Aorta (tissue), 5 donors: ENCODE results near the gene RGL2. TPM values are rescaled to one million over a fixed set of nuclear protein-coding genes. Genes with fewer than 3 reads are reported as not detected.

Experiments used
- ATAC-seq: fragments of 200-7000 bp; cut with Tn5 transposase; one replicate; pipeline ENCODE4 v1.9.1; 2022; ENCODE audit warnings: moderate library complexity; ENCODE audit not compliant: low FRiP score
- DNase-seq, 2 donors: peaks; one replicate each; pipeline ENCODE4 v3.0.0-alpha.2; 2020
- H3K27ac ChIP-seq, 2 donors: one replicate each; pipeline ENCODE4 v1.5.1; 2013; ENCODE audit warnings: low read length in 2 of 2, mild to moderate bottlenecking in 2 of 2, moderate library complexity in 2 of 2, control low read depth in 1 of 2, inconsistent platforms in 1 of 2, low read depth in 1 of 2
- H3K27me3 ChIP-seq, 2 donors: one replicate each; pipeline ENCODE4 v1.6.1; 2013; ENCODE audit warnings: control low read depth in 1 of 2, low read length in 1 of 2, mild to moderate bottlenecking in 1 of 2, moderate library complexity in 1 of 2; ENCODE audit not compliant: insufficient read depth in 2 of 2, control insufficient read depth in 1 of 2
- H3K36me3 ChIP-seq, 2 donors: one replicate each; pipeline ENCODE4 v1.6.1; 2013; ENCODE audit warnings: control low read depth in 1 of 2, low read length in 1 of 2, mild to moderate bottlenecking in 1 of 2; ENCODE audit not compliant: insufficient read depth in 2 of 2, control insufficient read depth in 1 of 2
- H3K4me1 ChIP-seq, 2 donors: one replicate each; pipeline ENCODE4 v1.6.1; 2013; ENCODE audit warnings: low read length in 2 of 2, control low read depth in 1 of 2, mild to moderate bottlenecking in 1 of 2, moderate library complexity in 1 of 2; ENCODE audit not compliant: insufficient read depth in 2 of 2, control insufficient read depth in 1 of 2
- H3K4me3 ChIP-seq, 2 donors: one replicate each; pipeline ENCODE4 v1.5.1; 2013; ENCODE audit warnings: low read length in 2 of 2, control low read depth in 1 of 2, mild to moderate bottlenecking in 1 of 2
- H3K9me3 ChIP-seq: one replicate; pipeline ENCODE4 v1.6.1; 2013; ENCODE audit warnings: mild to moderate bottlenecking, low read length; ENCODE audit not compliant: control insufficient read depth
- WGBS, 2 donors: extraction: QIAGEN DNeasy Blood & Tissue Kit; methylation state at CpG; one replicate each; pipeline ENCODE4 v1.1.7; 2013; 5-methylcytosine and 5-hydroxymethylcytosine counted together
- intact Hi-C, 2 donors: fragments of 100-400 bp; cut with DNase I; formaldehyde crosslinking; loops; one replicate each; pipeline versions ENCODE4 v1.14.2 to v1.15.0; 2022
- polyA plus RNA-seq, 2 donors: library from polyadenylated mRNA; stranded (reverse); fragments of 200-250 nt; gene quantifications; one replicate each; pipeline ENCODE4 v1.2.3, GENCODE V29; 2013
- total RNA-seq, 2 donors: library from RNA; stranded (reverse); fragmentation: NEBNext Ultra II Directional; extraction: Animal tissue kit (Norgen Biotek cat#: 25700); gene quantifications; one replicate each; pipeline ENCODE4 v1.2.1, GENCODE V29; 2021
- donor health status: healthy with polysubstance abuse.
- donor health status: Bipolar disorder and iron deficiency.
- donor health status: DM: no; HTN: no; CAD: no.
- donor health status: DM: no; HTN: no; CAD: no.
- donor health status: DM: yes; HTN: yes; CAD: no.

The RGL2 gene
- total and polyA plus RNA-seq, 4 donors: 20.3 to 178 (median 89.2) TPM

GRCh38 chr6:33297956-33298772 is 578 bp downstream of the RGL2 start:
- Histone ChIP-seq H3K4me1 (no peaks in the 10 kb centered on the region), H3K27me3 (no peaks in the 10 kb centered on the region), H3K27ac (peak overlapping the region in 1 of 2 donors; percentile 81), H3K4me3 (peak overlapping the region; percentile 66 to 75), H3K9me3 (no peaks in the 10 kb centered on the region), H3K36me3 (no peaks in the 10 kb centered on the region)
- ATAC-seq: peak; percentile 70
- intact Hi-C loops: no loop called here
- 1% methylated on average over 35 to 42 of the region's 42 CpGs for WGBS, 2 donors
- DNase-seq: peak; percentile 85 to 86

GRCh38 chr6:33297406-33297955 is 1.3 kb downstream of the RGL2 start:
- DNase-seq (no peak), ATAC-seq (no peak)
- Histone ChIP-seq H3K4me3 (peak overlapping the region; percentile 66 to 75), H3K27ac (peak overlapping the region in 1 of 2 donors; percentile 34), H3K4me1 (no peaks in the 10 kb centered on the region), H3K9me3 (no peaks in the 10 kb centered on the region), H3K36me3 (no peaks in the 10 kb centered on the region), H3K27me3 (no peaks in the 10 kb centered on the region)
- intact Hi-C loops: no loop called here
- 8 to 11% methylated on average over 15 to 16 of the region's 16 CpGs for WGBS, 2 donors

GRCh38 chr6:33296797-33297405 is 1.8 kb downstream of the RGL2 start:
- peak overlapping the region in 1 of 2 donors; percentile 34 for H3K27ac ChIP-seq
- WGBS, 2 donors: 69 to 74% methylated on average over 12 of the region's 12 CpGs
- ATAC-seq (no peak), DNase-seq (no peak)
- no peaks in the 10 kb centered on the region for H3K36me3 ChIP-seq
- no peak overlapping the region for H3K4me3 ChIP-seq
- H3K9me3 ChIP-seq: no peaks in the 10 kb centered on the region
- no peaks in the 10 kb centered on the region for H3K4me1 ChIP-seq
- no peaks in the 10 kb centered on the region for H3K27me3 ChIP-seq
- intact Hi-C loops: no loop called here

- no peaks in the 10 kb centered on the region for H3K9me3 ChIP-seq
- intact Hi-C loops: no loop called here
- no peaks in the 10 kb centered on the region for H3K27me3 ChIP-seq
- DNase-seq: no peak
- no peak overlapping the region for H3K4me3 ChIP-seq
- H3K4me1 ChIP-seq: no peaks in the 10 kb centered on the region
- no peaks in the 10 kb centered on the region for H3K36me3 ChIP-seq
- no peak overlapping the region for H3K27ac ChIP-seq
- 82 to 84% methylated on average over 14 to 15 of the region's 15 CpGs for WGBS, 2 donors
- ATAC-seq: no peak
Observed at GRCh38 chr6:33295621-33296369, 2.9 kb downstream of the RGL2 start.

- WGBS, 2 donors: 66 to 72% methylated on average over 10 of the region's 10 CpGs
- ATAC-seq (no peak), DNase-seq (peak in 1 of 2 donors; percentile 26)
- no peaks in the 10 kb centered on the region for H3K36me3 ChIP-seq
- intact Hi-C loops: no loop called here
- no peak overlapping the region for H3K27ac ChIP-seq
- no peak overlapping the region for H3K4me3 ChIP-seq
- no peaks in the 10 kb centered on the region for H3K4me1 ChIP-seq
- H3K9me3 ChIP-seq: no peaks in the 10 kb centered on the region
- H3K27me3 ChIP-seq: no peaks in the 10 kb centered on the region
Observed at GRCh38 chr6:33294086-33294823, 4.5 kb downstream of the RGL2 start.

GRCh38 chr6:33292996-33293682 is 5.6 kb downstream of the RGL2 start:
- DNase-seq (no peak), ATAC-seq (no peak)
- WGBS, 2 donors: 82% methylated on average over 16 of the region's 16 CpGs
- Histone ChIP-seq H3K27ac (no peak overlapping the region), H3K9me3 (no peaks in the 10 kb centered on the region), H3K27me3 (no peaks in the 10 kb centered on the region), H3K4me3 (no peak overlapping the region), H3K4me1 (no peaks in the 10 kb centered on the region), H3K36me3 (no peaks in the 10 kb centered on the region)
- intact Hi-C loops: no loop called here

- Histone ChIP-seq H3K36me3 (no peaks in the 10 kb centered on the region), H3K27ac (no peak overlapping the region), H3K4me1 (no peaks in the 10 kb centered on the region), H3K9me3 (no peaks in the 10 kb centered on the region), H3K27me3 (no peaks in the 10 kb centered on the region), H3K4me3 (no peak overlapping the region)
- WGBS, 2 donors: 69% methylated on average over 7 of the region's 7 CpGs
- DNase-seq: no peak
- ATAC-seq: no peak
- intact Hi-C loops: no loop called here
Observed at GRCh38 chr6:33290459-33290858, 8.3 kb downstream of the RGL2 start.
